Testis (tissue), 3 donors: ENCODE measurements around the gene CLASP2. TPM values are rescaled to one million over a fixed set of nuclear protein-coding genes. Genes with fewer than 3 reads are reported as not detected.

Source experiments
- DNase-seq: peaks from one replicate; pipeline ENCODE4 v3.0.0-alpha.2; 2019
- H3K27ac ChIP-seq, 2 donors: fragments of 200-600 bp; sonication (generic); one replicate each; pipeline ENCODE4 v1.5.1; 2019
- H3K27me3 ChIP-seq: fragments of 200-600 bp; sonication (generic); one replicate; pipeline ENCODE4 v1.5.1; 2019
- H3K36me3 ChIP-seq: fragments of 200-600 bp; sonication (generic); one replicate; pipeline ENCODE4 v1.5.1; 2017; ENCODE audit warnings: low read depth; ENCODE audit errors: missing control alignments
- H3K4me1 ChIP-seq: fragments of 200-600 bp; sonication (generic); one replicate; pipeline ENCODE4 v1.5.1; 2019
- H3K4me3 ChIP-seq, 2 donors: fragments of 200-600 bp; sonication (generic); one replicate each; pipeline ENCODE4 v1.5.1; 2017 to 2019
- H3K9me3 ChIP-seq: fragments of 200-600 bp; sonication (generic); one replicate; pipeline ENCODE4 v1.5.1; 2017
- CTCF ChIP-seq, 3 experiments: fragments of 450-650 bp in 2 of 3; fragments of 200-600 bp in 1 of 3; sonication (generic) in 1 of 3; IDR thresholded peaks; one replicate each; pipeline ENCODE4 v1.5.1; 2016 to 2019; ENCODE audit warnings: antibody characterized with exemption in 3 of 3, mild to moderate bottlenecking in 2 of 3, moderate library complexity in 1 of 3
- POLR2A ChIP-seq: fragments of 450-650 bp; IDR thresholded peaks from one replicate; pipeline ENCODE4 v1.6.1; 2017; ENCODE audit warnings: antibody characterized with exemption, mild to moderate bottlenecking, moderate library complexity
- WGBS, 2 donors: methylation state at CpG; one replicate each; pipeline ENCODE4 v1.1.5; 2018; 5-methylcytosine and 5-hydroxymethylcytosine counted together
- intact Hi-C: fragments of 100-400 bp; cut with DNase I; formaldehyde crosslinking; loops from one replicate; pipeline ENCODE4 v1.15.1; 2023; ENCODE audit warnings: low total_unique reads
- polyA plus RNA-seq: library from polyadenylated mRNA; stranded (reverse); fragments of 350-450 nt; fragmentation: Illumina TruSeq; extraction: RNeasy Lipid Tissue Mini Kit (QIAGEN cat#74804); gene quantifications from one replicate; pipeline ENCODE4 v1.2.3, GENCODE V29; 2014; ENCODE audit warnings: low read depth, low replicate concordance; ENCODE audit not compliant: insufficient read depth
- total RNA-seq, 2 donors: library from RNA; depleted of rRNA; stranded (reverse); fragments of >200 nt; gene quantifications; one replicate each; pipeline ENCODE4 v1.2.3, GENCODE V29; 2016

Gene CLASP2
- total and polyA plus RNA-seq, 3 donors from 2014 or later = 21.5 to 72.1 (median 68.4) TPM

- WGBS, 2 donors = 50 to 59% methylated on average over 1 of the region's 1 CpG
- no peak for DNase-seq
- intact Hi-C loops = no loop called here
Observed at GRCh38 chr3:33629219-33629618, 88.8 kb downstream of the CLASP2 start.

DNA sequence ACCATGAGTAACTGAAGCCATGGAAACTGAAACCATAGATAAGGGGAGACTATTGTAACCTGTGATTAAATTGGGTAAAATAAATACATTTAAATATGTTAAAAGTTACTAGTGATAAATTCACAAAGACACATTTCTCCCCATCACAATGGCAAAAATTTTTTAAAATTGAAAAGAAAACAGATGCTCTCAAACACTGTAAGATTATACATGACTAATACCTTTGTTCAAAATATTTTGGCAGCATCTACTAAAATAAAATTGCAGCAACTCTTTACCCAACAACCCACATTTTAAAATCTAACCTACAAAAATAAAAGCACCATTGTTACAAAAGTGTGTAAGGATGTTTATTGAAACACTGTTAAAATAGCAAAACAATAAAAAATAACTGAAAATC is 93.3 kb downstream of the CLASP2 start:
- no peaks in the 10 kb centered on the region for H3K36me3 ChIP-seq
- DNase-seq = no peak
- TF ChIP-seq CTCF (IDR thresholded peaks at IDR 0.05) (no peak), POLR2A (no peak)

More at GRCh38 chr3:33629219-33629618, 88.8 kb downstream of the CLASP2 start:
- H3K4me3 ChIP-seq = no peak overlapping the region
- no peaks in the 10 kb centered on the region for H3K9me3 ChIP-seq
- no peaks in the 10 kb centered on the region for H3K4me1 ChIP-seq
- no peak overlapping the region for H3K27ac ChIP-seq
- no peaks in the 10 kb centered on the region for H3K27me3 ChIP-seq
- no peaks in the 10 kb centered on the region for H3K36me3 ChIP-seq
- TF ChIP-seq POLR2A = no peak
- no peak for TF ChIP-seq CTCF (IDR thresholded peaks at IDR 0.05)

GRCh38 chr3:33613041-33613440 is 105.0 kb downstream of the CLASP2 start:
- no peaks in the 10 kb centered on the region for H3K36me3 ChIP-seq
- intact Hi-C loops = no loop called here
- H3K4me1 ChIP-seq = no peaks in the 10 kb centered on the region
- H3K27ac ChIP-seq = no peak overlapping the region
- TF ChIP-seq CTCF (IDR thresholded peaks at IDR 0.05) (no peak), POLR2A (no peak)
- DNase-seq = no peak
- H3K9me3 ChIP-seq = no peaks in the 10 kb centered on the region
- no peaks in the 10 kb centered on the region for H3K27me3 ChIP-seq
- 88 to 100% methylated on average over 1 of the region's 1 CpG for WGBS, 2 donors
- H3K4me3 ChIP-seq = no peak overlapping the region

More for the DNA sequence above, 93.3 kb downstream of the CLASP2 start:
- intact Hi-C loops = no loop called here
- no peak overlapping the region for H3K27ac ChIP-seq
- no peak overlapping the region for H3K4me3 ChIP-seq
- H3K9me3 ChIP-seq = no peaks in the 10 kb centered on the region
- H3K4me1 ChIP-seq = no peaks in the 10 kb centered on the region
- no peaks in the 10 kb centered on the region for H3K27me3 ChIP-seq

DNA sequence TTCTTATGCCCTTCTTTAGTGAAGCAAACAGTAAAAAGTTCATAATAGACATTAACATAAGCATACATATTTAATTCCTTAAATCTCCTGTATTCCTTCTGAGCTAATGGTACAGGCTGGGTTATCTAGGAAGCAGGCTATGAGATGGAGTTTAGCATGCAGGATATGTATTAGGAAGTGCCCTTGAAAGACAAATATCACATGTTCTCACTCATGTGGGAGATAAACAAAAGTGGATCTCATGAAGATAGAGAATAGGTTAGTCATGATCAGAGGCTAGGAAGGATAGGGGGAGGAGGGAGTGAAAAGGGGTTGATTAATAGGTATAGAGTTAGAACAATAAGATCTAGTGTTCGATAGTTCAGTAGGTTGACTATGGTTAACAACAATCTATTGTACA is 105.4 kb downstream of the CLASP2 start:
- Histone ChIP-seq H3K27ac (no peak overlapping the region), H3K9me3 (no peaks in the 10 kb centered on the region), H3K4me3 (no peak overlapping the region), H3K27me3 (no peaks in the 10 kb centered on the region), H3K36me3 (no peaks in the 10 kb centered on the region), H3K4me1 (no peaks in the 10 kb centered on the region)
- DNase-seq = no peak
- TF ChIP-seq CTCF (IDR thresholded peaks at IDR 0.05) = no peak
- no peak for TF ChIP-seq POLR2A
- 89 to 100% methylated on average over 1 of the region's 1 CpG for WGBS, 2 donors
- intact Hi-C loops = no loop called here

GRCh38 chr3:33602829-33603228 is 115.2 kb downstream of the CLASP2 start:
- H3K27me3 ChIP-seq = no peaks in the 10 kb centered on the region
- no peak for DNase-seq
- H3K4me1 ChIP-seq = no peaks in the 10 kb centered on the region
- intact Hi-C loops = no loop called here
- TF ChIP-seq CTCF (IDR thresholded peaks at IDR 0.05) = no peak
- no peak for TF ChIP-seq POLR2A
- no peak overlapping the region for H3K27ac ChIP-seq
- H3K9me3 ChIP-seq = no peaks in the 10 kb centered on the region
- WGBS, 2 donors = 94 to 95% methylated on average over 7 of the region's 7 CpGs
- no peaks in the 10 kb centered on the region for H3K36me3 ChIP-seq
- no peak overlapping the region for H3K4me3 ChIP-seq
